ENCODE results near the gene PREX1.

DNA sequence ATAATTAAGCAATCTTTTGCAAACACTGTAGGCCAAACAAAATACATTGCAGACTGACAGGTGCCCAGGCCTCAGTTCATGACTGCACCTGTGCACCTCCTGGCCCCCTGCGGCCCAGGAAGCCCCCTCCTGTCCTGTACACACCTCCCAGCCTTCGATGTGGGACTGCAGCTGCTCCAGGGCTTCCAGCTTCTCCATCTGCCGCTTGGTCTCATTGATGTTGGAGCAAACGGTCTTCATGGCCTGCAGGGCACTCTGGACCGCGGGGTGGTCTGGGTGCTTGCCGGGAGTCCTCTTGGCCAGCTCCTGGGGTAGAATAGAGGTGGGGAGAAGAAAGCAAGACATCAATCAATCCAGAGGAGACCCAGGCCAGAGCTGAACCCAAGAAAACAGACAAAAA lies 119.7 kb downstream of the PREX1 start:
- TF ChIP-seq, protein P1, sequence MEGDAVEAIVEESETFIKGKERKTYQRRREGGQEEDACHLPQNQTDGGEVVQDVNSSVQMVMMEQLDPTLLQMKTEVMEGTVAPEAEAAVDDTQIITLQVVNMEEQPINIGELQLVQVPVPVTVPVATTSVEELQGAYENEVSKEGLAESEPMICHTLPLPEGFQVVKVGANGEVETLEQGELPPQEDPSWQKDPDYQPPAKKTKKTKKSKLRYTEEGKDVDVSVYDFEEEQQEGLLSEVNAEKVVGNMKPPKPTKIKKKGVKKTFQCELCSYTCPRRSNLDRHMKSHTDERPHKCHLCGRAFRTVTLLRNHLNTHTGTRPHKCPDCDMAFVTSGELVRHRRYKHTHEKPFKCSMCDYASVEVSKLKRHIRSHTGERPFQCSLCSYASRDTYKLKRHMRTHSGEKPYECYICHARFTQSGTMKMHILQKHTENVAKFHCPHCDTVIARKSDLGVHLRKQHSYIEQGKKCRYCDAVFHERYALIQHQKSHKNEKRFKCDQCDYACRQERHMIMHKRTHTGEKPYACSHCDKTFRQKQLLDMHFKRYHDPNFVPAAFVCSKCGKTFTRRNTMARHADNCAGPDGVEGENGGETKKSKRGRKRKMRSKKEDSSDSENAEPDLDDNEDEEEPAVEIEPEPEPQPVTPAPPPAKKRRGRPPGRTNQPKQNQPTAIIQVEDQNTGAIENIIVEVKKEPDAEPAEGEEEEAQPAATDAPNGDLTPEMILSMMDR (IDR thresholded peaks at IDR 0.05) = no peak
- TF ChIP-seq POLR2A (IDR thresholded peaks at IDR 0.05) = no peak
